ENCODE measurements around the gene LYPD4.
"Not testable (repeated sequence)": the region's sequence is repeated elsewhere in the genome, so short reads cannot be mapped to it uniquely, and the experiment has no call there.

LYPD4 gene

DNA sequence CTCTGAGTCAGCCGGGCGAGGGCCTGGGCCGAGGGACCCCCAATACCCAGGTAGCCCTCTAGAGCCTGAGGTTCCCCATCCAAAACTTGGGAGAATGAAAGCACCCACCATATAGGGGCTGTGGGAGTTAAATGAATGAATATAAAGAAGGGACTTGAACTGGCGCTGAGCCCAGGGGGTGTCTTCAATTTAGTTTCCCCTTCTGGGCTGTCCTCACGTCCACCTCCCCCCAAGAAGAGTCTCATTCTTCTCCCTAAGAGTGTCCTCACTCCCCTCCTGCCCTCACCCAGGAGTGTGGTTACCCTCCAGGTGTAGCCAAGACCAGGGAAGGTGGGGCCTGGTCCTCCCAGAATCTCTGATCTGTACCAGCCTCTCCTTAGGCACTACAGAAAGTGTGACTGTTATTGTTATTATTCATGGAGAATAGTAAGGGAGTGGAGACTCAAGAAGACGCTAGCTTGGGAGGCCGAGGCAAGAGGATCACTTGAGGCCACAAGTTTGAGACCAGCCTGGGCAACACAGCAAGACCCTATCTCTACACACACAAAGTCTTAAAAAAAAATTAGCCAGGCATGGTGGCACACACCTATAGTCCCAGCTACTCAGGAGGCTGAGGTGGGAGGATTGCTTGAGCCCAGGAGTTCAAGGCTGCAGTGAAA, 35.3 kb upstream of the LYPD4 start:
- H3K4me3 ChIP-seq (ENCODE audit: low read depth, low read length): no peak overlapping the region

DNA sequence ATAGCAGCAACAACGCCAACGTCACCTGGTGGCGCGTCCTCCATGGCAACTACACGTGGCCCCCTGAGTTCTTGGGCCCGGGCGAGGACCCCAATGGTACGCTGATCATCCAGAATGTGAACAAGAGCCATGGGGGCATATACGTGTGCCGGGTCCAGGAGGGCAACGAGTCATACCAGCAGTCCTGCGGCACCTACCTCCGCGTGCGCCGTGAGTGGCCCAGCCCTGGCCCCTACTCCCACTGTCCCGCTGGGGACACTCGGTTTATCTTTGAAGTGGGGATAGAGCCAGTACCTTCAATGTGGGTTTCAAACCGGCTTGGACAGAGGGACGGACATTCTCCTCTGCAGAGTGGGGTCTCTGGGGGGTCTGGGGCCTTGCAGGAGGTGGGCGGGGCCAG, 34.6 kb upstream of the LYPD4 start:
- H3K4me3 ChIP-seq (ENCODE audit: low read depth, low read length): no peak overlapping the region
- no peak for DNase-seq (ENCODE audit: low read depth)
- TF ChIP-seq, protein P1, sequence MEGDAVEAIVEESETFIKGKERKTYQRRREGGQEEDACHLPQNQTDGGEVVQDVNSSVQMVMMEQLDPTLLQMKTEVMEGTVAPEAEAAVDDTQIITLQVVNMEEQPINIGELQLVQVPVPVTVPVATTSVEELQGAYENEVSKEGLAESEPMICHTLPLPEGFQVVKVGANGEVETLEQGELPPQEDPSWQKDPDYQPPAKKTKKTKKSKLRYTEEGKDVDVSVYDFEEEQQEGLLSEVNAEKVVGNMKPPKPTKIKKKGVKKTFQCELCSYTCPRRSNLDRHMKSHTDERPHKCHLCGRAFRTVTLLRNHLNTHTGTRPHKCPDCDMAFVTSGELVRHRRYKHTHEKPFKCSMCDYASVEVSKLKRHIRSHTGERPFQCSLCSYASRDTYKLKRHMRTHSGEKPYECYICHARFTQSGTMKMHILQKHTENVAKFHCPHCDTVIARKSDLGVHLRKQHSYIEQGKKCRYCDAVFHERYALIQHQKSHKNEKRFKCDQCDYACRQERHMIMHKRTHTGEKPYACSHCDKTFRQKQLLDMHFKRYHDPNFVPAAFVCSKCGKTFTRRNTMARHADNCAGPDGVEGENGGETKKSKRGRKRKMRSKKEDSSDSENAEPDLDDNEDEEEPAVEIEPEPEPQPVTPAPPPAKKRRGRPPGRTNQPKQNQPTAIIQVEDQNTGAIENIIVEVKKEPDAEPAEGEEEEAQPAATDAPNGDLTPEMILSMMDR (conservative IDR thresholded peaks at IDR 0.05; ENCODE audit: low read depth, low read length): no peak

More for the DNA sequence above, 35.3 kb upstream of the LYPD4 start:
- TF ChIP-seq, protein P1 (conservative IDR thresholded peaks at IDR 0.05; ENCODE audit: low read depth, low read length): no peak
- no peak for DNase-seq (ENCODE audit: low read depth)

DNA sequence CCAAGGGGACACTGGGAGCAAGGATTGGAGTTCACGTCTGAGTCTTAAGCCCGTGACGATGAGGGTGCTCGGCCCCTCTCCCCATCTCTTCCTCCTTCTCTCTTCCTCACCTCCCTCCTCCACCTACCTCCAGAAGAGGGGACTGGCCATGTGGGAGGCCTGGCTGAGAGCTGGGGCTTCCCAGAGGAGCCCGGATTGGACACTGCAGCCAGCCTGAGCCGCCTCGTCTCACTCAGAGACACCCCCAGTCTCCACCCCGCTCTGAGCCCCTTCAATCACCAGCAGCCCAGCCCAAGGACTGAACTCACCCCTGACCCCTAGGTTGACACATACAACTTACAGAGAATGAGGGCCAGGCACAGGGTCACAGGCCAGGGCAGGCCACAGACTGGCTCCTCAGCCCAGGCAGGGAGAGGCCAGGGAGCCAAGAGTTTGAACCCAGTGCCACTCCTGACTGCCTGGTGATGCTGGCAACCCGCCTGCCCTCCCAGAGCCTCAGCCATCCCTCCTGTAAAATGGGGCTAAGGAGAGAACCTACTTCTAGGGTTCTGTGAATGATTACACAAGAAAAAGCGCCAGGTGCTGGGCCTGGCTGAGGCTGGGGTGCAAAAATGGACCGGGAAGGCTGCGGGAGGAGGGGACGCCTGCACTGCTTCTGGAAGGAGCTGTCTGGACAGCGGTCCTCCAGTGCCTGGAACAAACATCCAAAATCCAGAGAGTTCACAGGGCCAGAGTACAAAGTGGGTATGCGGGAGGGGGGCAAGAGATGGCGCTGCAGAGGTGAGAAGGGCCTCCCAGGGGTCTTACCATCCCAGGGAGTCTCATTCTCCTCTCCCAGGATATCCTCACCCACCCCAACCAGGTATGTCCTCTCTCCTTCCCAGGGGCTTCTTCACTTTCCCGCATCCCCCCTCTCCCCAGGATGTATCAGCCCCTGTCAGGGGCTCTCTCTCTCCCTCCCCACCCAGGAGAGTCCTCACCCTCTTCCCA, 33.7 kb upstream of the LYPD4 start:
- TF ChIP-seq, protein P1 (conservative IDR thresholded peaks at IDR 0.05; ENCODE audit: low read depth, low read length): no peak
- DNase-seq (ENCODE audit: low read depth): no peak
- no peak overlapping the region for H3K4me3 ChIP-seq (ENCODE audit: low read depth, low read length)

DNA sequence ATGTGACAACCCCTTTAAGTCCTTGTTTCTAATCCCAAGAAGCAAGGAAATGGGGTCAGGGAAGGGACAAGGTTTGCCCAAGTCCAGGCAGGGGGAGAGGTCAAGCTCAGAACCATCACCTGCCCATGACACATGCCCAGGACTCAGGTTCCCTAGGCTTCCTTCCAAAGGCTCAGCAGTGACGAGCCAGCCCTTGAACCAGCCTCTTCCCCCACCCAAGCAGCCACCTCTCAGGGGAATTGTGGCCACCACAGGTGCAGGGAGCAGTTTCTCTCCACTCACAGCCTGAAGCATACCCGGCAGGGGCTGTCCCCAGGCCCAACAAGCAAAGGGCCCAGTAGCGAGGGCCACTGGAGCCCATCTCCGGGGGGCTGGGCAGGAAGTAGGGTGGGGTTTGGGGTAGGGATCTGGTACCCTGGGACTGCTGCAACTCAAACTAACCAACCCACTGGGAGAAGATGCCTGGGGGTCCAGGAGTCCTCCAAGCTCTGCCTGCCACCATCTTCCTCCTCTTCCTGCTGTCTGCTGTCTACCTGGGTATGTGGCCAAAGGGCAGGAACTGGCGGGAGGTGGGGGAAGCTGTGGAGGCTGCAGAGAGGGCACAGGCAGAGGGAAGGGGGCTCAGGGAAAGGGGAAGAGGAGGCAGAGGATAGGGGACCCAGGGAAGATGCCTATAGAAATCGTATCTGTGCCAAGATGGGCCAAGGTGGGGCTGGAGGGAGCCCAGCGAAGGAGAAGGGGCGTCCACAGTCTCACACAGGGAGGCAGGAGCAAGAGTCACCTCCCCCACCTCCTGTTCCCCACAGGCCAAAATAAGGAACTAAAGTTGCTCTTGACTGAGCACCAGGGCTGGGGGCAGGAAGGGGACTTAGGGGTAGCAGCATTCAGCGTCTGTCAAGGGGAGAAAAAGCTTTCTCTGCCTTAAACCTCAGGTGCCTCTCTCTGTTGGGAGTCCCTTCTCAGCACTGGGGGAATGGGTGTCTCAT, 32.7 kb upstream of the LYPD4 start, which contains the start of gene CD79A:
TSS of gene CD79A (plus strand) at position 433 of the 986 bp plus-strand sequence. CDS start at position 459, 26 bp downstream.
- no peak for DNase-seq (ENCODE audit: low read depth)
- TF ChIP-seq, protein P1 (conservative IDR thresholded peaks at IDR 0.05; ENCODE audit: low read depth, low read length): no peak
- no peak within 1 kb of the TSS for H3K4me3 ChIP-seq (ENCODE audit: low read depth, low read length)

DNA sequence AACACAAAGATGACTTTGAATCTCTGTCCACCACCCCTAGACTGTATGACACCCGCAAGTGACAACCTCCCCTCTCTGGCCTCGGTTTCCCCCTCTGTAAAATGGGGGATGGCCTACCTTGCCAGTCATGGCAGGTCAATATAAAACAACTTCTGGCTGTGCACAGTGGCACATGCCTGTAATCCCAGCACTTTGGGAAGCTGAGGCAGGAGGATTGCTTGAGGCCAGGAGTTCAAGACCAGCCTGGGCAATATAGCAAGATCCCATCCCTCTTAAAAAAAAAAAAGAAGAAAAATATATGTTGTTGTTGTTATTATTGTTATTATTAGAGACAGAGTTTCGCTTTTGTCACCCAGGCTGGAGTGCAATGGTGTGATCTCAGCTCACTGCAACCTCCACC, 31.5 kb upstream of the LYPD4 start:
- H3K4me3 ChIP-seq (ENCODE audit: low read depth, low read length); DNase-seq (ENCODE audit: low read depth): not testable (repeated sequence)

DNA sequence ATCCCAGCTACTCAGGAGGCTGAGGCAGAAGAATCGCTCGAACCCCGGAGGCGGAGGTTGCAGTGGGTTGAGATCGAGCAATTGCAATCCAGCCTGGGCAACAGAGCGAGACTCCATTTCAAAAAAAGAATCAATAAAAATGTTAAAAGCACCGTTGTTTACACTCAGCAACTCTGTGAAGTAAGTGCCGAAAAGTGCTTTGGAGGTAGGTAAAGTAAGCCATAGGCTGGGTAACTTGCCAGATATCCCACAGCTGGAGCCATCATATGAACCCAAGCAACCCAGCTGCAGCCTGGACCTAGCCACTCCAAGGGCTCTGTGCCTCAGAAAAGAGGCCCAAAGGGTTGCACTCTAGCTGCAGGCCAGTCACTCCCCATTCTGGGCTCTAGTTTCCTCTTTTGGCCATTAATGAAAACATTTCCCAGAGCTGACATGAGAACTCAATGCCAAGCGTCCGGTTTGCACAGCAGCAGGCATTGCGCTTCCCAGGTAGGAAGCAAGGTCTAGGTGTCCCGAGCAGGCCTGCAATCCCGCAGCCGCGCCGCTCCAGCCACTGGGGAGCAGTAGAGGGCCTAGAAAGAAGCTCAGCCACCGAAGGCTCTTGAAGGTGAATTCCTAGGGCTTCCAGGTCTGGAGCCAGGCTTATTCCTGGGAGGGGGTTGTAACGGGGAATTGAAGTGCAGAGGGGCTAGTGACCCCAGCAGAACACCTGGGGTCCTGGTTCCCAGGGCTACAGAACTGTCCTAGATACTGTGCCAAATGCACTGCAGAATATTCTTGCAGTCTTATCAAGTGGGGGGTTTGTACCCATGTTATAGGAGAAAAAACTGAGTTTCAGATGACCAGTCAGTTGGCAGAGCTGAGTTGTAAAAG, 28.5 kb upstream of the LYPD4 start:
- DNase-seq (ENCODE audit: low read depth): peak; percentile 74
- TF ChIP-seq, protein P1 (conservative IDR thresholded peaks at IDR 0.05; ENCODE audit: low read depth, low read length): peak; percentile 85
- H3K4me3 ChIP-seq (ENCODE audit: low read depth, low read length): no peak overlapping the region

Data from choroid plexus epithelial cell (primary cell).